ENCODE measurements around the gene HYAL3. TPM values are rescaled to one million over a fixed set of nuclear protein-coding genes. Genes with fewer than 3 reads are reported as not detected.

HYAL3 gene
- total and polyA plus RNA-seq, 10 donors = 0.73 to 3.8 (median 2.5) TPM

DNA sequence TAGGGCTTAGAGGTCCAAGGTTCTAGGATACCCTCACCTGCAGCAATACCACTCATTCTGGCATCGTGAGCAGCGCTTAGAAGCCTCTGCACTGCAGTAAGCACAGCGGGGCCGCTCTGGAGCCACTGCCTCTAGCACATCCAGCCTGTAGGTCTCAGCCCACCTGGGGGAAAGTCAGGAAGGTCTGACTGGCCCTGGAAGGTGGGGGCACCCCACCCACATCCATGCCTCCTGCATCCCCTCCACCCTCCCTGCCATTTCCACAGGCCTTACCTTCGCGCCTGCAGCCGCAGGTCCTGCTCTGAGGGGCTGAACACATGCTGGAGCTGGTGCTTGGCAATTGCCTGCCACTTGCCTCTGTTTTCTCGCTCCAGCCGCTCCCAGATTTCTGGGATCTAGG is 42.3 kb upstream of the HYAL3 start:
- WGBS, 5 donors = 79 to 94% (median 88%) methylated on average over 5 to 9 of the region's 9 CpGs
- Histone ChIP-seq H3K27ac (peak overlapping the region; percentile 92 to 99 (median 98)), H3K9me3 (no peaks in the 10 kb centered on the region), H3K4me3 (peak overlapping the region in 7 of 8 donors; percentile 55 to 86 (median 74)), H3K4me1 (peaks cover 40 to 89% (median 69%) of the 10 kb centered on the region in 6 donors), H3K36me3 (no peaks in the 10 kb centered on the region), H3K27me3 (replicated peaks in 1 of 7) (no peaks in the 10 kb centered on the region)
- TF ChIP-seq POLR2AphosphoS5 (IDR thresholded peaks at IDR 0.05) (no peak), POLR2A (IDR thresholded peaks at IDR 0.05) (no peak), CTCF (IDR thresholded peaks at IDR 0.05 in 8 of 11, conservative IDR thresholded peaks at IDR 0.05 in 3 of 11) (no peak)
- peak; percentile 88 for DNase-seq
- intact Hi-C loops (cut with DNase I; ENCODE audit: low total_unique reads) = no loop called here

- intact Hi-C loops (cut with DNase I; ENCODE audit: low total_unique reads) = no loop called here
- H3K9me3 ChIP-seq = no peaks in the 10 kb centered on the region
- peaks cover 44 to 89% (median 70%) of the 10 kb centered on the region in 6 donors for H3K4me1 ChIP-seq
- TF ChIP-seq POLR2A (IDR thresholded peaks at IDR 0.05) = peak in 2 of 3 donors; percentile 40 to 64
- no peak for TF ChIP-seq CTCF (IDR thresholded peaks at IDR 0.05 in 8 of 11, conservative IDR thresholded peaks at IDR 0.05 in 3 of 11)
- TF ChIP-seq POLR2AphosphoS5 (IDR thresholded peaks at IDR 0.05) = peak; percentile 72 to 83 (median 79)
- no peaks in the 10 kb centered on the region for H3K27me3 ChIP-seq (replicated peaks in 1 of 7)
- DNase-seq = peak; percentile 96
- 0 to 9% (median 2%) methylated on average over 51 to 85 of the region's 85 CpGs for WGBS, 5 donors
- H3K36me3 ChIP-seq = peaks cover 0 to 3% (median 0%) of the 10 kb centered on the region in 6 donors
- peak within 1 kb of the TSS; percentile 55 to 86 (median 70) for H3K4me3 ChIP-seq
- peak within 1 kb of the TSS; percentile 92 to 99 (median 98) for H3K27ac ChIP-seq
Measured at GRCh38 chr3:50340448-50341329, 41.5 kb upstream of the HYAL3 start, which contains the start of gene RASSF1. TSS of gene RASSF1 (minus strand) at chr3:50340836. CDS start at chr3:50340805, 31 bp downstream.

GRCh38 chr3:50340147-50340447 is 40.9 kb upstream of the HYAL3 start:
- Histone ChIP-seq H3K36me3 (peaks cover 0 to 8% (median 0%) of the 10 kb centered on the region in 6 donors), H3K27me3 (replicated peaks in 1 of 7) (no peaks in the 10 kb centered on the region), H3K4me3 (peak overlapping the region; percentile 55 to 86 (median 70)), H3K27ac (peak overlapping the region; percentile 92 to 99 (median 98)), H3K9me3 (no peaks in the 10 kb centered on the region), H3K4me1 (peaks cover 44 to 89% (median 70%) of the 10 kb centered on the region in 6 donors)
- TF ChIP-seq POLR2AphosphoS5 (IDR thresholded peaks at IDR 0.05) (no peak), POLR2A (IDR thresholded peaks at IDR 0.05) (no peak), CTCF (IDR thresholded peaks at IDR 0.05 in 8 of 11, conservative IDR thresholded peaks at IDR 0.05 in 3 of 11) (no peak)
- no peak for DNase-seq
- intact Hi-C loops (cut with DNase I; ENCODE audit: low total_unique reads) = no loop called here
- 9 to 19% (median 12%) methylated on average over 9 of the region's 9 CpGs for WGBS, 5 donors
